ENCODE results near the gene RAB33A.

The RAB33A gene

GRCh38 chrX:130139474-130140201, 32.1 kb upstream of the RAB33A start:
- TF ChIP-seq CTCF (IDR thresholded peaks at IDR 0.05; ENCODE audit: low read length, missing control alignments): no peak
- peak; percentile 18 for DNase-seq (ENCODE audit: low read depth)
- no peak overlapping the region for H3K4me3 ChIP-seq (replicated peaks; ENCODE audit: low read depth, low read length)

GRCh38 chrX:130144509-130144908, 27.3 kb upstream of the RAB33A start:
- peak; percentile 87 for DNase-seq (ENCODE audit: low read depth)
- peak; percentile 34 for TF ChIP-seq CTCF (IDR thresholded peaks at IDR 0.05; ENCODE audit: low read length, missing control alignments)
- no peak overlapping the region for H3K4me3 ChIP-seq (replicated peaks; ENCODE audit: low read depth, low read length)

DNA sequence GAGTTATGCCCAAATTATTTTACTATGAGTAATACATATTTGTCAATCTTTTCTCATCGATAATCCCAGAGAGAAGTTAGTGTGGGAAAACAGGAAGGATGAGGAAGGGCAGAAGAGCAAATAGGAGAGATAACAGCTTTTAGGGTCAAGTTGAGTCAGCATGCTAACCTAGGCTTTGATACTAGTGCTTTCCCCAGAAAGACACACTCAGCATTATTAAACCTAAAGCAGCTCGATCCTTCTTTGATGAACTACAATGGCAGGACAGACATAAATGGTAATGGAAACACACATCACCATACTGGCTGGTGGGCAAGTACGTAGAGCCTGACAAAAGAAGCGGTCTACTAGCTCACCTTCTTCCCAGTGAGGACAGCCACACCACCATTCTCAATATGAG, 26.6 kb upstream of the RAB33A start:
- H3K4me3 ChIP-seq (replicated peaks; ENCODE audit: low read depth, low read length): no peak overlapping the region
- no peak for DNase-seq (ENCODE audit: low read depth)
- TF ChIP-seq CTCF (IDR thresholded peaks at IDR 0.05; ENCODE audit: low read length, missing control alignments): no peak

- no peak for TF ChIP-seq CTCF (IDR thresholded peaks at IDR 0.05; ENCODE audit: low read length, missing control alignments)
- DNase-seq (ENCODE audit: low read depth): no peak
- H3K4me3 ChIP-seq (replicated peaks; ENCODE audit: low read depth, low read length): no peak overlapping the region
These were observed 24.1 kb upstream of the RAB33A start for GRCh38 chrX:130147631-130148030.

DNA sequence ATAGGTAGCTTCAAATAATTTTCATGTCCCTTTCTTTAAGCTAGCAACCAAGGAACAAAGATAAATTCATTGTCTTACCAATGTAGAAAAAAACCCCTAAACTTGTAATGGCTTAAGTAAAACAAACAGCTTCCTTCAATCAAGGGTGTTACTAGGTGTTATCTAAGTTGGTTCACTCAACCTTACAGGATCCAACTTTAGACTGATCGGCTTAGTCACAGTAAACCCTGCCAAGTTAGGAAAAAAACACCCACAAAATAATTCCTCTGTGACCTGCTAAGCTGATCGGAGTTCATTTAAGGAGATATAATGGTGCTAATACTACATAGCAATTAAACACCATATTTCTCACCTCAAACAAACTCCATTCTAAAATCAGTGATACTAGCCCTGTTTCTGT, 16.2 kb upstream of the RAB33A start:
- peak; percentile 15 for DNase-seq (ENCODE audit: low read depth)
- TF ChIP-seq CTCF (IDR thresholded peaks at IDR 0.05; ENCODE audit: low read length, missing control alignments): no peak
- no peak overlapping the region for H3K4me3 ChIP-seq (replicated peaks; ENCODE audit: low read depth, low read length)

GRCh38 chrX:130158311-130158710, 13.5 kb upstream of the RAB33A start:
- H3K4me3 ChIP-seq (replicated peaks; ENCODE audit: low read depth, low read length): no peak overlapping the region
- DNase-seq (ENCODE audit: low read depth): no peak
- no peak for TF ChIP-seq CTCF (IDR thresholded peaks at IDR 0.05; ENCODE audit: low read length, missing control alignments)

DNA sequence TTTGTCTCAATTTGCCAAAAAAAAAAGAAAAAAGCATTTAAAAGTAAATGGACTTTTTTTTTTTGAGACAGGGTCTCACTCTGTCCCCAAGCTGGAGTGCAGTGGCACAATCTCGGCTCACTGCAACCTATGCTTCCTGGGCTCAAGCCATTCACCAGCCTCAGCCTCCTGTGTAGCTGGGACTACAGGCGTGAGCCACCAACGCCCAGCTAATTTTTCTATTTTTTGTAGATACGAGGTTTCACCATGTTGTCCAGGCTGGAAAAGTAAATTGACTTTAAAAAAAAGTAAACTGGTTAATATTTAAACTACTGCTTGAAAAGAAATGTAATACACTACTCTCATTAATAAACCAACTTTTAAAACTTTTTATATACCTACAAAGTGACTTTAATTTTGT, 12.0 kb upstream of the RAB33A start:
- no peak overlapping the region for H3K4me3 ChIP-seq (replicated peaks; ENCODE audit: low read depth, low read length)
- TF ChIP-seq CTCF (IDR thresholded peaks at IDR 0.05; ENCODE audit: low read length, missing control alignments): no peak
- DNase-seq (ENCODE audit: low read depth): no peak
